ENCODE measurements around the gene OR5K4.
"Not testable (repeated sequence)": the region's sequence is repeated elsewhere in the genome, so short reads cannot be mapped to it uniquely, and the experiment has no call there.

OR5K4 gene

DNA sequence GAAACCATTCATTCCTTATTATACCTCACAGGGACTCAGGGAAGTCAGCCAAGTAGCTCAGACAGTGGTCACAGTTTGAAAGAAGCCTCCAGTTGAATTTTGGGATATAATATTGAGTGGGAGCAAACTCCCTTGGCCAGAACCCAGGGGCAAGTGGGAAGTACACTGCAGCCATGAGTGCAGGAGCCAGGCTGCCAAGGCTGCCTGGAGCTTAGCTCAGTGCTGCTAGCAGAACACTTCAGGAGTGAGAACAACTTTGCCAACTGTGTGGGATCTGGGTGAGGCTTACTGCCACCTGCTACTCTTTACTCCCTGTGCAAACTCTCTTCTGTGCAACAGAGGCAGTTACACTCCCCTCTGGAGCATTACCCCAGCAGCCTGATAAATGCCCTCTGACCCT lies 41.4 kb downstream of the OR5K4 start:
- no peak for TF ChIP-seq ZFX (IDR thresholded peaks at IDR 0.05; ENCODE audit: borderline replicate concordance)
- TF ChIP-seq, protein P1, sequence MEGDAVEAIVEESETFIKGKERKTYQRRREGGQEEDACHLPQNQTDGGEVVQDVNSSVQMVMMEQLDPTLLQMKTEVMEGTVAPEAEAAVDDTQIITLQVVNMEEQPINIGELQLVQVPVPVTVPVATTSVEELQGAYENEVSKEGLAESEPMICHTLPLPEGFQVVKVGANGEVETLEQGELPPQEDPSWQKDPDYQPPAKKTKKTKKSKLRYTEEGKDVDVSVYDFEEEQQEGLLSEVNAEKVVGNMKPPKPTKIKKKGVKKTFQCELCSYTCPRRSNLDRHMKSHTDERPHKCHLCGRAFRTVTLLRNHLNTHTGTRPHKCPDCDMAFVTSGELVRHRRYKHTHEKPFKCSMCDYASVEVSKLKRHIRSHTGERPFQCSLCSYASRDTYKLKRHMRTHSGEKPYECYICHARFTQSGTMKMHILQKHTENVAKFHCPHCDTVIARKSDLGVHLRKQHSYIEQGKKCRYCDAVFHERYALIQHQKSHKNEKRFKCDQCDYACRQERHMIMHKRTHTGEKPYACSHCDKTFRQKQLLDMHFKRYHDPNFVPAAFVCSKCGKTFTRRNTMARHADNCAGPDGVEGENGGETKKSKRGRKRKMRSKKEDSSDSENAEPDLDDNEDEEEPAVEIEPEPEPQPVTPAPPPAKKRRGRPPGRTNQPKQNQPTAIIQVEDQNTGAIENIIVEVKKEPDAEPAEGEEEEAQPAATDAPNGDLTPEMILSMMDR (IDR thresholded peaks at IDR 0.05), result no peak
- no peak overlapping the region for H3K27ac ChIP-seq

DNA sequence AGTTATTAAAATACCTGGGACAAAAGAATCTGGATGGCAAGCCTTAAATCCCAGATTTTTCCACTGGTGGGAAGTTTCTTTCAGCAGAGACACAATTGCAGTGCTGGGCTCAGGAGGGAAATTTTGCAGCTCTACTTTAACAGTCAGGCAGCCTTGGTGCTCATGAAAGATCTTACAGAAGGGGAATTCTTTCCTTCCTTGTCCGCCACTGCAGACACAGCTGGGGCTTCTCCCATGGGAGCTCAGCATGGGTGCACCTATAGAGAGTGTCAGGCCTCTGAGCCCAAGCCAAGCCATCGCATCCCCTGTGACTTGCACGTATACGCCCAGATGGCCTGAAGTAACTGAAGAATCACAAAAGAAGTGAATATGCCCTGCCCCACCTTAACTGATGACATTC lies 42.8 kb downstream of the OR5K4 start:
- not testable (repeated sequence) for H3K27ac ChIP-seq

DNA sequence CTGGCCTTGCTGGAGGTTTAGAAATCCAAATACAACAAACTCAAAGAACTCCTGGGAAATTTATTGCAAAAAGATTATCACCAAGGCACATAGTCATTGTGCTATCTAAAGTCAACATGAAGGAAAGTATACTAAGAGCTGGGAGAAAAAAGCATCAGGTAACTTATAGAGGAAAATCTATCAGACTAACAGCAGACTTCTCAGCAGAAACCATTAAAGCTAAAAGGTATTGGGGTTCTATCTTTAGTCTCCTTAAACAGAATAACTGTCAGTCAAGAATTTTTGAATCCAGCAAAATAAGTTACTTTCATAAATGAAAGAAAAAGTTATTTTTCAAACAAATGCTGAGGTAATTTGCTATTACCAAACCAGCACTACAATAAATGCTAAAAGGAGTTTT lies 44.9 kb downstream of the OR5K4 start:
- TF ChIP-seq, protein P1 (IDR thresholded peaks at IDR 0.05), result no peak
- TF ChIP-seq ZFX (IDR thresholded peaks at IDR 0.05; ENCODE audit: borderline replicate concordance), result no peak

DNA sequence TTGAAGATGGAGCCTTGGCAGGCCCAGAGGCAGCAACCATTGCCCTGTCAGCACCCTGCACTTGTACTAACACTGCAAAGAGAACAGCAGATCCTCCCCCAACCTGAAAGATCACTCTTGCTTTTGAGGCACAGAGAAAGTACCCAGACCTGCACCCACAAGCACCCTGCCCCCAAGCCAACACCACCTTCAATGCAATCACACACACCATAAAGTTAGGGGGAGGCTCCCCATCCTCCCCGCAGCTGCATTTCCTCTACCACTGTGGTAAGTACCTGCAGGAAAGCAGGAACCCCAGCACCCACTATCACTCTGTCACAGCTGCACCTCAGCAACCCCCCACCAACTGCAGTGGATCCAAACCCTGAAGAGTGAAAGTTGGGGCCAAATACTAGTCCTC lies 48.9 kb downstream of the OR5K4 start:
- no peak overlapping the region for H3K27ac ChIP-seq
- TF ChIP-seq, protein P1 (IDR thresholded peaks at IDR 0.05), result no peak
- no peak for TF ChIP-seq ZFX (IDR thresholded peaks at IDR 0.05; ENCODE audit: borderline replicate concordance)

More for the DNA sequence above, 44.9 kb downstream of the OR5K4 start:
- H3K27ac ChIP-seq, result no peak overlapping the region

DNA sequence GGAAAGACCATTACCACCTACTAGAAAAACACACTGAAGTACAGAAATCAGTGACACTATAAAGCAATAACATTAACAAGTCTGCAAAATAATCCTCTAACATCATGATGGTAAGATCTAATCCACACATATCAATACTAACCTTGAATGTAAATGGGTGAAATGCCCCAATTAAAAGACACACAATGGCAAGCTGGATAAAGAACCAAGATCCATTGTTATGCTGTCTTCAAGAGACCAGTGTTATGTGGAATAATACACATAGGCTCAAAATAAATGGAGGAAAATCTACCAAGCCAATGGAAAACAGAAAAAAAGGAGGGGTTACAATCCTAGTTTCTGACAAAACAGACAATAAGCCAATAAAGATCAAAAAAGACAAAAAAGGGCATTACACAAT lies 50.4 kb downstream of the OR5K4 start:
- no peak for TF ChIP-seq ZFX (IDR thresholded peaks at IDR 0.05; ENCODE audit: borderline replicate concordance)
- TF ChIP-seq, protein P1 (IDR thresholded peaks at IDR 0.05), result no peak
- H3K27ac ChIP-seq, result no peak overlapping the region
